Measurements from ENCODE around the gene S100PBP.

Gene S100PBP

DNA sequence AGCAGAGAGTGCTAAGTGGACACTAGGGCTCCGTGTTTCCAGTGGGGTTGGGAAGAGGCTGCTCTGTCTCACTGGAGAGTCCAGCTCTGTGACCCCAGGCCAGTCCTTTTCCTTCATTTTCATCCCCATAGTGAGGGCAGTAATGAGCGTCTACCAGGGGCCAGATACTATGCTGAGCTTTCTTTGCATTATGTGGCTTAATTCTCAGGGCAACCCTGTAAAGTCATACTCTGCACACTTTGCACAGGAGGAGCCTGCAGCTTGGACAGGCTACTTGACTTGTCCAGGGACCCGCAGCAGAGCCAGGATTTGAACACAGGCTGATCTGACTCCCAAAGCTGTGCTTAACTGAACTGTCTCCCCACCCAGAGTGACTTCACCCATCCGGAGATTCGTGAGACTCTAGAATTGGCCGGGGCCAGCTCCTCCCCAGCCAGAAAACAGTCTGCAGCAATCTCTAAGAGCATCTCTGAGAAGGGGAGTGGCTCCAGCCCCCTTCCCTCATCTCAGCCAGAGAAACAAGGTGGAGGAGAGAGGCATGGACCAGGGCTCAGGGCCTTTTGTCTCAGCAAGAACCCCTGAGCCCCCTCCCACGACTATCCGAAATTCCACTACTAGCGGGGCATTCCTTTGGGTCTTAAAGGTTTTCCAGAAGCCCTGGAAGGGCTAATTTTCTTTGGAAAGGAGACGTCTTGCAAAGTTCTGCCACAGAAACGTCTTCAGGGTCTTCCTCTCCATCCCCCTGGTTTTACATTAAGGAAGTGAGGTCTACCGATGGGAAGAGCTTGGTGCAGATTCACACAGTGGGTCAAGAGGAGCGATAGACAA lies 54.1 kb downstream of the S100PBP start:
- Histone ChIP-seq H3K27ac (ENCODE audit: low read length) (no peak overlapping the region), H3K4me3 (ENCODE audit: low read length) (no peak overlapping the region), H2AFZ (ENCODE audit: low read depth, low read length) (no peak overlapping the region), H3K9me3 (ENCODE audit: insufficient read depth, low read length) (no peaks in the 10 kb centered on the region), H3K4me1 (ENCODE audit: low read length) (peaks cover 18% of the 10 kb centered on the region), H3K79me2 (ENCODE audit: low read length) (no peaks in the 10 kb centered on the region), H3K36me3 (replicated peaks; ENCODE audit: low read depth, low read length) (no peaks in the 10 kb centered on the region), H3K27me3 (ENCODE audit: low read depth, low read length) (no peaks in the 10 kb centered on the region; the same call in 1 of the 2 replicates), H3K4me2 (ENCODE audit: low read length) (0 out of 2 replicates have a peak overlapping the region, but pooled peaks have one; percentile 34), H4K20me1 (ENCODE audit: insufficient read depth, low read length) (no peaks in the 10 kb centered on the region), H3K9ac (ENCODE audit: low read length) (no peak overlapping the region)
- TF ChIP-seq, protein P1, sequence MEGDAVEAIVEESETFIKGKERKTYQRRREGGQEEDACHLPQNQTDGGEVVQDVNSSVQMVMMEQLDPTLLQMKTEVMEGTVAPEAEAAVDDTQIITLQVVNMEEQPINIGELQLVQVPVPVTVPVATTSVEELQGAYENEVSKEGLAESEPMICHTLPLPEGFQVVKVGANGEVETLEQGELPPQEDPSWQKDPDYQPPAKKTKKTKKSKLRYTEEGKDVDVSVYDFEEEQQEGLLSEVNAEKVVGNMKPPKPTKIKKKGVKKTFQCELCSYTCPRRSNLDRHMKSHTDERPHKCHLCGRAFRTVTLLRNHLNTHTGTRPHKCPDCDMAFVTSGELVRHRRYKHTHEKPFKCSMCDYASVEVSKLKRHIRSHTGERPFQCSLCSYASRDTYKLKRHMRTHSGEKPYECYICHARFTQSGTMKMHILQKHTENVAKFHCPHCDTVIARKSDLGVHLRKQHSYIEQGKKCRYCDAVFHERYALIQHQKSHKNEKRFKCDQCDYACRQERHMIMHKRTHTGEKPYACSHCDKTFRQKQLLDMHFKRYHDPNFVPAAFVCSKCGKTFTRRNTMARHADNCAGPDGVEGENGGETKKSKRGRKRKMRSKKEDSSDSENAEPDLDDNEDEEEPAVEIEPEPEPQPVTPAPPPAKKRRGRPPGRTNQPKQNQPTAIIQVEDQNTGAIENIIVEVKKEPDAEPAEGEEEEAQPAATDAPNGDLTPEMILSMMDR (IDR thresholded peaks at IDR 0.05; ENCODE audit: low read depth, low read length), result no peak
- TF ChIP-seq EZH2phosphoT487 (IDR thresholded peaks at IDR 0.05; ENCODE audit: low read depth), result no peak

GRCh38 chr1:32872192-32872460 lies 54.7 kb downstream of the S100PBP start:
- no peaks in the 10 kb centered on the region; the same call in 1 of the 2 replicates for H3K27me3 ChIP-seq (ENCODE audit: low read depth, low read length)
- peak overlapping the region; percentile 71; the same call in 1 of the 2 replicates for H3K4me3 ChIP-seq (ENCODE audit: low read length)
- no peak overlapping the region for H2AFZ ChIP-seq (ENCODE audit: low read depth, low read length)
- no peak overlapping the region for H3K27ac ChIP-seq (ENCODE audit: low read length)
- TF ChIP-seq, protein P1 (IDR thresholded peaks at IDR 0.05; ENCODE audit: low read depth, low read length), result no peak
- no peak for TF ChIP-seq EZH2phosphoT487 (IDR thresholded peaks at IDR 0.05; ENCODE audit: low read depth)
- no peaks in the 10 kb centered on the region for H3K79me2 ChIP-seq (ENCODE audit: low read length)
- H3K36me3 ChIP-seq (replicated peaks; ENCODE audit: low read depth, low read length), result no peaks in the 10 kb centered on the region
- H3K4me2 ChIP-seq (ENCODE audit: low read length), result peak overlapping the region; percentile 34
- peaks cover 22% of the 10 kb centered on the region for H3K4me1 ChIP-seq (ENCODE audit: low read length)
- no peak overlapping the region for H3K9ac ChIP-seq (ENCODE audit: low read length)
- H3K9me3 ChIP-seq (ENCODE audit: insufficient read depth, low read length), result no peaks in the 10 kb centered on the region
- H4K20me1 ChIP-seq (ENCODE audit: insufficient read depth, low read length), result no peaks in the 10 kb centered on the region

GRCh38 chr1:32873484-32873883 lies 56.0 kb downstream of the S100PBP start:
- no peak overlapping the region for H3K4me3 ChIP-seq (ENCODE audit: low read length)
- H3K9ac ChIP-seq (ENCODE audit: low read length), result no peak overlapping the region

More at GRCh38 chr1:32873484-32873883, 56.0 kb downstream of the S100PBP start:
- H3K9me3 ChIP-seq (ENCODE audit: insufficient read depth, low read length), result no peaks in the 10 kb centered on the region
- peaks cover 22% of the 10 kb centered on the region for H3K4me1 ChIP-seq (ENCODE audit: low read length)
- H3K4me2 ChIP-seq (ENCODE audit: low read length), result no peak overlapping the region
- no peaks in the 10 kb centered on the region for H4K20me1 ChIP-seq (ENCODE audit: insufficient read depth, low read length)
- H3K79me2 ChIP-seq (ENCODE audit: low read length), result no peaks in the 10 kb centered on the region
- TF ChIP-seq, protein P1 (IDR thresholded peaks at IDR 0.05; ENCODE audit: low read depth, low read length), result no peak
- TF ChIP-seq EZH2phosphoT487 (IDR thresholded peaks at IDR 0.05; ENCODE audit: low read depth), result no peak
- no peak overlapping the region for H3K27ac ChIP-seq (ENCODE audit: low read length)
- H2AFZ ChIP-seq (ENCODE audit: low read depth, low read length), result no peak overlapping the region
- H3K27me3 ChIP-seq (ENCODE audit: low read depth, low read length), result no peaks in the 10 kb centered on the region; the same call in 1 of the 2 replicates
- H3K36me3 ChIP-seq (replicated peaks; ENCODE audit: low read depth, low read length), result no peaks in the 10 kb centered on the region

All from OCI-LY3 (cell line).